GM15510 (cell line): ENCODE results near the gene RPRD2.

Source experiments
- POLR2A ChIP-seq: IDR thresholded peaks from 3 replicates; pipeline ENCODE4 v1.6.1; 2011; ENCODE audit warnings: borderline replicate concordance; ENCODE audit not compliant: insufficient read length; ENCODE audit errors: extremely low read depth

The RPRD2 gene

GRCh38 chr1:150514260-150514659, 150.3 kb downstream of the RPRD2 start:
- TF ChIP-seq POLR2A = no peak

GRCh38 chr1:150514913-150515327, 151.0 kb downstream of the RPRD2 start:
- no peak for TF ChIP-seq POLR2A

GRCh38 chr1:150515328-150516049, 151.5 kb downstream of the RPRD2 start, which contains the start of gene FALEC:
FALEC (plus strand) TSS chr1:150515752.
- peak; percentile 76 for TF ChIP-seq POLR2A

- TF ChIP-seq POLR2A = no peak
Measured at GRCh38 chr1:150516050-150516591, 152.2 kb downstream of the RPRD2 start.

GRCh38 chr1:150516616-150517015, 152.7 kb downstream of the RPRD2 start:
- no peak for TF ChIP-seq POLR2A

GRCh38 chr1:150521196-150521968, 157.4 kb downstream of the RPRD2 start:
- no peak for TF ChIP-seq POLR2A

- TF ChIP-seq POLR2A = no peak
Measured at GRCh38 chr1:150525348-150525747, 161.4 kb downstream of the RPRD2 start.
